ENCODE data around the gene FBXL17. TPM values are rescaled to one million over a fixed set of nuclear protein-coding genes. Genes with fewer than 3 reads are reported as not detected.
A peak's percentile ranks its signal among the peaks of the same experiment; 100 is the strongest.

The FBXL17 gene
- total and polyA plus RNA-seq, 2 of the 4 experiments (the other 2 are of a cell fraction): 3.9 to 8.1 TPM

GRCh38 chr5:107876261-107876660, 505.6 kb downstream of the FBXL17 start:
- no peak overlapping the region for H2BK20ac ChIP-seq (ENCODE audit: low read depth, low read length)
- H3K14ac ChIP-seq (replicated peaks; ENCODE audit: low read depth, low read length): peak overlapping the region; percentile 44; the same call in 1 of the 2 replicates
- H3K9me3 ChIP-seq (ENCODE audit: control insufficient read depth, insufficient read depth, low read length): no peaks in the 10 kb centered on the region
- no peak overlapping the region for H2BK5ac ChIP-seq (ENCODE audit: low read depth, low read length, poor library complexity, severe bottlenecking)
- no peak overlapping the region for H3K4ac ChIP-seq (ENCODE audit: low read depth, low read length)
- in situ Hi-C loops (cut with MboI; ENCODE audit: low sequenced_read_pairs) (no loop called here), dilution Hi-C loops (cut with HindIII; ENCODE audit: low sequenced_read_pairs, unreplicated experiment) (no loop called here), intact Hi-C loops (cut with micrococcal nuclease) (no loop called here)
- H2BK120ac ChIP-seq (ENCODE audit: low read depth, low read length): no peak overlapping the region
- CTCF ChIA-PET: interaction anchor here (0.6 kb wide), 1 partner anchor 352 kb away, joined by 3 read pairs; no protein-coding TSS in a partner anchor
- H3K27me3 ChIP-seq (ENCODE audit: control insufficient read depth, insufficient read depth, low read length): no peaks in the 10 kb centered on the region
- H3K36me3 ChIP-seq (ENCODE audit: control insufficient read depth, insufficient read depth, low read length): no peaks in the 10 kb centered on the region
- H3K4me1 ChIP-seq (ENCODE audit: control insufficient read depth, insufficient read depth, low read length): peaks cover 3% of the 10 kb centered on the region; the same call in 1 of the 2 replicates
- no peak overlapping the region for H3K9ac ChIP-seq (ENCODE audit: low read depth, low read length)
- H4K20me1 ChIP-seq (ENCODE audit: insufficient read depth, low read length): no peaks in the 10 kb centered on the region
- no TSS peak for BruUV-seq (replicated peaks)
- peak overlapping the region; percentile 53; the same call in 1 of the 2 replicates for H4K5ac ChIP-seq (ENCODE audit: low read depth, low read length)
- H3K23ac ChIP-seq (ENCODE audit: low read depth, low read length): no peak overlapping the region
- H4K91ac ChIP-seq (ENCODE audit: insufficient read depth, low read depth, low read length): no peak overlapping the region
- H3K56ac ChIP-seq (ENCODE audit: extremely low read depth, insufficient read depth, low read length): no peak overlapping the region
- peak overlapping the region; percentile 51 for H2AK5ac ChIP-seq (ENCODE audit: low read depth, low read length)
- H2AFZ ChIP-seq (replicated peaks; ENCODE audit: low read length, poor library complexity): peak overlapping the region; percentile 28
- no peaks in the 10 kb centered on the region for H3K79me1 ChIP-seq (ENCODE audit: low read depth in 1 of 2, low read length in 2 of 2)
- no peak for ATAC-seq (ENCODE audit: low read depth)
- no peak for DNase-seq
- no peak overlapping the region for H3K27ac ChIP-seq (ENCODE audit: insufficient read depth, low read length)
- H2BK15ac ChIP-seq (ENCODE audit: low read depth, low read length): no peak overlapping the region
- no CpG with 5 or more reads among the region's 7 CpGs for WGBS, 2 experiments (ENCODE audit: extremely low coverage in 2 of 2, insufficient read length in 1 of 2)
- no peak overlapping the region for H2AK9ac ChIP-seq (replicated peaks; ENCODE audit: low read depth, low read length, poor library complexity)
- H3K18ac ChIP-seq (ENCODE audit: low read depth, low read length): peak overlapping the region; percentile 33; the same call in 1 of the 2 replicates
- H4K8ac ChIP-seq (ENCODE audit: low read depth in 2 of 2, low read length in 2 of 2): no peak overlapping the region
- H3K9me1 ChIP-seq (ENCODE audit: insufficient read depth, low read length): no peaks in the 10 kb centered on the region; the same call in 1 of the 2 replicates
- no peak for TF ChIP-seq POLR2A (IDR thresholded peaks at IDR 0.05; ENCODE audit: low read depth, low read length)
- no peak for TF ChIP-seq NFE2L2 (IDR thresholded peaks at IDR 0.05; ENCODE audit: low read depth, low read length)
- TF ChIP-seq CHD1 (IDR thresholded peaks at IDR 0.05; ENCODE audit: low read depth, low read length): no peak
- TF ChIP-seq RAD21 (IDR thresholded peaks at IDR 0.05; ENCODE audit: low read length): no peak
- no peak for TF ChIP-seq RFX5 (IDR thresholded peaks at IDR 0.05; ENCODE audit: low read depth, low read length)
- no peak for TF ChIP-seq ELK1 (IDR thresholded peaks at IDR 0.05; ENCODE audit: borderline replicate concordance, low read depth, low read length)
- no peak for TF ChIP-seq CEBPB (IDR thresholded peaks at IDR 0.05; ENCODE audit: low read depth, low read length)
- no peak for TF ChIP-seq MAZ (IDR thresholded peaks at IDR 0.05; ENCODE audit: borderline replicate concordance, low read depth, low read length)
- no peak for TF ChIP-seq USF2 (IDR thresholded peaks at IDR 0.05; ENCODE audit: low read depth, low read length)
- no peak for TF ChIP-seq BHLHE40 (IDR thresholded peaks at IDR 0.05; ENCODE audit: low read depth, low read length)
- no peak for TF ChIP-seq SMC3 (IDR thresholded peaks at IDR 0.05; ENCODE audit: low read depth, low read length)
- TF ChIP-seq RCOR1 (IDR thresholded peaks at IDR 0.05; ENCODE audit: insufficient replicate concordance, low read length): no peak
- TF ChIP-seq MAFK (IDR thresholded peaks at IDR 0.05; ENCODE audit: low read depth, low read length): no peak
- TF ChIP-seq, protein P1, sequence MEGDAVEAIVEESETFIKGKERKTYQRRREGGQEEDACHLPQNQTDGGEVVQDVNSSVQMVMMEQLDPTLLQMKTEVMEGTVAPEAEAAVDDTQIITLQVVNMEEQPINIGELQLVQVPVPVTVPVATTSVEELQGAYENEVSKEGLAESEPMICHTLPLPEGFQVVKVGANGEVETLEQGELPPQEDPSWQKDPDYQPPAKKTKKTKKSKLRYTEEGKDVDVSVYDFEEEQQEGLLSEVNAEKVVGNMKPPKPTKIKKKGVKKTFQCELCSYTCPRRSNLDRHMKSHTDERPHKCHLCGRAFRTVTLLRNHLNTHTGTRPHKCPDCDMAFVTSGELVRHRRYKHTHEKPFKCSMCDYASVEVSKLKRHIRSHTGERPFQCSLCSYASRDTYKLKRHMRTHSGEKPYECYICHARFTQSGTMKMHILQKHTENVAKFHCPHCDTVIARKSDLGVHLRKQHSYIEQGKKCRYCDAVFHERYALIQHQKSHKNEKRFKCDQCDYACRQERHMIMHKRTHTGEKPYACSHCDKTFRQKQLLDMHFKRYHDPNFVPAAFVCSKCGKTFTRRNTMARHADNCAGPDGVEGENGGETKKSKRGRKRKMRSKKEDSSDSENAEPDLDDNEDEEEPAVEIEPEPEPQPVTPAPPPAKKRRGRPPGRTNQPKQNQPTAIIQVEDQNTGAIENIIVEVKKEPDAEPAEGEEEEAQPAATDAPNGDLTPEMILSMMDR (conservative IDR thresholded peaks at IDR 0.05; ENCODE audit: low read depth, low read length): no peak
- no peak for TF ChIP-seq FOS (IDR thresholded peaks at IDR 0.05; ENCODE audit: low read depth, low read length)
- POLR2A ChIA-PET (ENCODE audit: unreplicated experiment): no interaction called here
- H3K4me3 ChIP-seq (ENCODE audit: insufficient read depth, low read depth, low read length): no peak overlapping the region
- H3K4me2 ChIP-seq (ENCODE audit: low read depth, low read length): no peak overlapping the region; the same call in 1 of the 2 replicates

Data from IMR-90 (cell line).